DMS 273 treated with DMSO at 0.1 percent for 48 hours (cell line): ENCODE data around the gene ACAN.

Experiments used
- DNase-seq: peaks from one replicate; lab custom pipeline; 2025; lab: John Stamatoyannopoulos, UW

ACAN gene

DNA sequence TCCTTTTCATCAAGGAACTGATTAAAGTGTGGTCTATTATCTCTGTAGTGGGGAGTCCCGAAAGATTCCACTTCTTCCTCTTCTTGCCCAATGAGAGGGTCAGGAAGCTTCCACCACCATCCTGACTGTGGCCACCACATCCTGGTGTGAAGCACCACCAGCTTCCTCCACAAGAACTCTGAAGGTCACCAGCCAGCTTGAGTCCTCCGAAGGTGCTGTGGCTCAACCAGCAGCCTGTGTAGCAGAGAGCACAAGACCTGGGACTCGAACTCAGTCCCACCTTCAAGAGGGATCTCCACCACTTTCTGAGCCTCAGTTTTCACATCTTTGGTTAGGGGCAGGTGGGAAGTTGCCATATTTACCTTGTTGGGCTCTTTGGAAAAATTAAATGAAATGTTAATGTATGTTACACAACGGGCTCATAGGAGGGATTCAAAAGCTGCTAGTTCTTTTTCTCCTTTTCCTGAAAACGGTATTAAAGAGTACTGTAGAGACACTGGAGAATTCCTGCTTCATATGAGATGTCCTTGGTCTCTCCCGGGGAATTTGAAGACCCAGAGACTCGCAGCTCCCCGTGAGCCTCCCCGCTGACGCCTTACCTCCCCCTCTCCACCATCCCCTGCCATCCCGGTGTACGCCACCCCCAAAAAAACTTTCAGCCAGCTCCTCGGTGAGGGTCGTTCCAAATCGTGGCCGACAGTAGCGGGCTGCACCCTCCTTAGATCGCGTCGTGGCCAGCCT is 816 bp upstream of the ACAN start:
- DNase-seq = no peak

DNA sequence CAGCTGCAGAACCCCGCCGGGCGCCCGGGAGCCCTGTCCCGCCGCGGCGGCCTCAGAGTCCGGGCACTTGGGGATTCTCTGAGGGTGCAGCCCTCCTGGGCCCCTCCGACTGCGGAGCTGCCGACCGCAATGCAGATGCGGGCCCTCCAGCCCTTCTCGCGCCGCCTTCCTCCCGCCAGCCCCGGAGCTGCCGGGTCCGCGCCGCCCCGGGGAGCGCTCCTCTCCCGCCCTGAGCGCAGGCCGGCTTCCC is 320 bp upstream of the ACAN start:
- no peak for DNase-seq

DNA sequence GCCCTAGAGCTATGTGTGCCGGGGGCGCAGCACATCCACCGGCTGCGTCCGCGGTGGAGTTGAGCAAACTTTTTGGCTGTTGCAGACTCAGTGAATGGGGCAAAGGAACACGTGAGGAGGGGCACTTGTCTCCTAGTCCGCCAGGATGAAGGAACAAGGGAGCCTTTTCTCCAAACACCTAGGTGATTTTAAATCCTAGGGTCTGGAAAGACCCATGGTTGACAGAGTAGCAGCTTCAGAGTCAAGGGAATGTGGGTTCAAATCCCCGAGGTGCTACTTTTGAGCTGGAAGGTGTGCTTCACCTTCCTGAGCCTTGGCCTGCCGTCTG is 648 bp downstream of the ACAN start:
- no peak for DNase-seq

DNA sequence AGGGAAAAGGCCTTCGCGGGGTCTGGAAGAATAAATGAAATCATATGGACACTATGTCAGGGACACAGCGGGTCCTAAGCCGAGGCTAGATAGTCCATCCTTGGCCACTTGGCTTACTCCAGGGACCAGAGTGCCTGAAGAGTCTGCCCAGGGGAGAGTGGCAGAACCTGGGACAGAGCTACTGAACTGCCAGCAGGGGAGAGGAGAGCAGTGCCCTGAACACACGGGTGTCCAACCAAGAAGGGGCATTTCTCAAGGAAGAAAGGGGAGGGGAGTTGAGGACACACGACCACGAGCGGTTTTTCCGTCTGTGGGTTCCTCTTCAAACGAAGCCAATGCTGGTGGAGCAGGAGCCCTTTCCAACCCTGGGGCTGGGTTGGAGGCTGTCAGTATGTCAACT is 1.0 kb downstream of the ACAN start:
- DNase-seq = no peak

DNA sequence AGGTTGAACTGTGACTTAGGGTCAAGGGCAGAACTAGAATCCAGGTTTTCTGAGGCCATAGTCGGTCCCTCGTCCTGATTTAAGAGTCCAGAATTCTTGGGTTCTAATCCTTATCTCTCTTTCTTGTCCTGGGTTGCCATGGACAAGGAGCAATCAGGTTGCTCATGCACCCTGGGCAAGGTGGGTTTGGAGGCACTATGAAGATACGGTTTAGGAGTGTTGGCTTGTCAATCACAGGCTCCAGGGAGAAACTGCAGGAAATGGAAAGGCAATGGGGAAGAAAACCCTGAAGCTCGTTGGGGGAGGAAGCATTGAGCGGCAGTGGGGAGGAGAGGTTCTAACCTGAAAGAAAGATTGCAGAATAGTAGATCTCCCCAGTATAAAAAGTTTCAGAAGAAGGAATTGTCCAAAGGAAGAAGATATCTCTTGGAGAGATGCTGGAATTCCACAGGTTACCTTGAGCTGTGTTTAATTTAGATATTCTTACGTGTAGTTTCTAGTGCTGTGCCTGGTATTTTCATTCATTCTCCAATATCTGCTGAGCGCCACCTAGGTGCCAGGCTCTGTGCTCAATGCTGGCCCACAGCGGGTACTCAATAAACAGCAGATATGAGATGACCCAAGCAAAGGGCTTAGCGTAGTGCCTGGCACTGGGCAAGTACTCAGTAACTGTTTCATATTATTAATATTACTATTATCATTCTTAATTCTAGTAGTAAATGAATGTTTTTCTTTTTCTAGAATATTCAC is 2.0 kb downstream of the ACAN start:
- DNase-seq = no peak

DNA sequence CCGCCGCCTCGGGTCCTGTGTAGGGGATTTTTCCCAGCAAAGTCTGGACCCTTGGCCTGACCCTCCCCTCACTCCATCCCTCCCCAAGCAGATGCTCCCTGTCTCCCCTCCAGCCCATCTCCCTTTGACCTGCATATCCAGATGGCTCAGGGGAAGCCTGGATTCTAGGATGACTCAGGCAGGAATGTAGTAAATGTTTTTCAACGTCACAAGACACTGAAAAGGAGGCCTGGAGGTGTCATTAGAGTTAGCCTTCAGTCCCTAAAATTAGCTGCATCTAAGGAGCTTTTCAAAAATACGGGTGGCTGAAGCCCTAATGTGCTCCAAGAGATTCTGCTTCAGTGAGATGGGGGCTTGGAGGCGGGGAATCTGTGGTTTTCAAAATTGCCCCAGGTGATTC is 7.2 kb downstream of the ACAN start:
- no peak for DNase-seq

DNA sequence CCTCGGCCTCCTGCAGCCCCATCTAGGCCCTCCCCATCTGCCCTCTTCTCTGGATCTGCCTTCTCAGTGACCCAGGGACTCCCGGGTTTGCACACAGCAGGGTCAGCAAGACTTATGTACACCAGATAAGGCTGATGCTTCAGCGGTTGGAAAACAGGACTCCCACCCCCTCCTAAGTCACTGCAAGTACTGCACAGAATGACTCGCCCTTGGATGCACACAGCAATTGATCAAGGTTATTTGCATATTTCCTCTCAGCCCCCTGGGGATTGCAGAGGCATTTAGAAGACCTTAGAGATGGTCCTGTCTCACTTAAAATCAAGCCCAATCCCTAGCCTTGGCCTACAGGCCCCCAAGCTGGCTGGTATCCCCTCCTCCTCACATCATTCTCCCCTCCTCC is 8.9 kb downstream of the ACAN start:
- no peak for DNase-seq

DNA sequence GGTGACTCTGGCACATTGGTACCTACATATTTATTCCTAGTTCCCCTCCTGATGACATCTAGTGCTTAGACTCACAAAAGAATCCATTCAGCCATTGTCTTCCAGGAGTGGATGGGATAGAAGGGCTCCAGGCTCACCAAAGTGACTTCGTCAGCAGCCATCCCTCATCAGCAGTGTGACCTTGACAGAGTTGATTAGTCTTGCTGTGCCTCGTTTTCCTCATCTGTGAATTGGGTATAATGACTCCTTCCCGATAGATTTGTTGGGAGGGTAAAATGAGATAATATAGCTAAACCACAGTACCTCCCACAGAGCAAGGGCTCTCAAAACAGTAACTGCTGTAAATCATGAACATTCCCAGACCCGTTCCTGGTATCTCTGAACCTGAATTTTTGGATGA is 10.7 kb downstream of the ACAN start:
- DNase-seq = no peak

DNA sequence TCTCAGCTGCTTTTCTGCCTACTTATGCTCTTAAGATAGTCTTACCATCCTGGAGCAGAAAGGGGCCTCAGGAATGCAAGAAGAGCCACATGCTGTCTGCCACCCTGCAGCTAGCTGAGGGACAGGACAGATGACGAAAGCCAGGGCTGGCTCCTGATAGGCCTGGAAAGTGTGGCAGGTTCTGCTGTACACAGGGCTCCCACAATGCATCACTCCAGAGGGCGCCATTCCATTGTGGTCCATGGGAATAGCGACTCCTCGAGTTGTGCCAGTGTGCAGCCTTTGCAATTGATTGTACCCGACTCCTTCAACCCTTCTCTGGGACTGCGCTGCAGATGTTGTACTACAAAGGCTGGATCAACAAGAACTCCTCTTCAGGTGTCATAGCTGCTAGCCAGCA is 11.2 kb downstream of the ACAN start:
- DNase-seq = no peak

DNA sequence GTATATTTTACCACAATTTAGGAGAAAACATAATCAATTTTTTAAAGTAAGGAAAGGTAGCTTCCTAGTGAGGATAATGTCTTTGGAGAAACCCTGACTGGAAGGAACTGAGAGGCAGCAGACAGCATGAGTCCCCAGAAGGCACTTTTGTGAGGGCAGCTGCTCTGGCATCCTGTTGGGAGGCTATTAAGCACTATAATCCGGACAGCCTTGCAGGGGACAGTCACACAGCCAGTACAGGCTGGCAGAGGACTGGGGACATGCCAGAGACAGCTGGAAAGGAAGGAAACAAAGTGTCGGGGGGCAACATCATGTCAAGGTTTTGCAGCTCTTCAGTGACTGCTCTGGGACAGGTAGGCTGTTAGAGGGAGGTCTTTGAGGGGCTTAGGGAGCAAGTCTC is 15.7 kb downstream of the ACAN start:
- no peak for DNase-seq

DNA sequence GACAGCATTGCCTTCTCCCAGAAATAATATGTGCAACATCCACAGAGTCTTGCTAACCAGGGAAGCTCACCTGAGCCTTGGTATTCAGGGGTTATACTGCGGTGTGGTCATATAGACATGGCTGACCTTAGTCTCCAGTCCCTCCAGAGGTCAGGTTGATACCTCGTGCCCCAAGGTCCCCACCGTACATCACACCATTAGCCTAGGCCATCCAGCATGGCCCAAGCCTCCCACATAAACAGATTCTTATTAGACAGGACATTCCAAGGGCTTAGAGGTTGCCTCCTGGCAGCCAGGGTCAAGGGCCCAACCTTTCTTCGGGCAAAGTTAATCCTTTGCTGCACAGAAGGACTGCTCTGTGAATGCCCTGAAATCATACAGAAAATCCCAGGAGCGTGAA is 18.8 kb downstream of the ACAN start:
- DNase-seq = no peak

DNA sequence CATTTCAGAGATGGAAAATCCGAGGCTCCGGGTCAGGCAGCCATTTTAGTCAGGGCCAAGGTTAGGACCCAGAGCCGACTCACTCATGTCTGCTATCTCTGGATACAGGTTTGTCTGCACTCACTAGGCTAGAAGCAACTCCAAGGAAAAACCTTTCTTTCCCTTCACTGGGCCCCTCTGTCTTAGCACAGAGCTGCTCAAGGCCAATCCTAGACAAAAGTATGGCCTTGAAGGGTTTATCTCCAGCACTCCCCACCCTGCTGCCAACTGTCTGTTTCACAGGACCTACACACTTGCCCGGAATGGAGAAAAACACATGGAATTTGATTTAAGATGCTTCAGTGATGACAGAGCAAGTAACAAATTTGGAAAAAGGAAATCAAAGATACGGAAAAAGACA is 25.6 kb downstream of the ACAN start:
- DNase-seq = no peak

DNA sequence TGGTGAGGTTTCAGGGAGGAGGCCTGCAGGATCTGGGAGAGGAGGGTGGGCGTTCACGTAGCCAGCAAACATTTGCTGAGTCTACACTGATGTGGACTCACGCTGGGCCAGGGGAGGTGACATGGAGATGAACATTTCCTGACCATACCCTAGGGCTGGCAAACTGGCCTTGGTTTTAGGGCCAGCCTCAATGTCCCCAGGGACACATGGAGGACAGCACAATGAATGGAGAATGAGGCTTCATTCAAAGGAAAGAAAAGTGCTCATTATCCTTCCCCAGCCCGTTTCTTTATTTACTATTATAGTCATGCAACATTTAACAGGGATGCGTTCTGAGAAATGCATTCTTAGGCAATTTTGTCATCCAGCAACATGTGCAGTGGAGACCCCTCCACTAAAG is 26.8 kb downstream of the ACAN start:
- no peak for DNase-seq

DNA sequence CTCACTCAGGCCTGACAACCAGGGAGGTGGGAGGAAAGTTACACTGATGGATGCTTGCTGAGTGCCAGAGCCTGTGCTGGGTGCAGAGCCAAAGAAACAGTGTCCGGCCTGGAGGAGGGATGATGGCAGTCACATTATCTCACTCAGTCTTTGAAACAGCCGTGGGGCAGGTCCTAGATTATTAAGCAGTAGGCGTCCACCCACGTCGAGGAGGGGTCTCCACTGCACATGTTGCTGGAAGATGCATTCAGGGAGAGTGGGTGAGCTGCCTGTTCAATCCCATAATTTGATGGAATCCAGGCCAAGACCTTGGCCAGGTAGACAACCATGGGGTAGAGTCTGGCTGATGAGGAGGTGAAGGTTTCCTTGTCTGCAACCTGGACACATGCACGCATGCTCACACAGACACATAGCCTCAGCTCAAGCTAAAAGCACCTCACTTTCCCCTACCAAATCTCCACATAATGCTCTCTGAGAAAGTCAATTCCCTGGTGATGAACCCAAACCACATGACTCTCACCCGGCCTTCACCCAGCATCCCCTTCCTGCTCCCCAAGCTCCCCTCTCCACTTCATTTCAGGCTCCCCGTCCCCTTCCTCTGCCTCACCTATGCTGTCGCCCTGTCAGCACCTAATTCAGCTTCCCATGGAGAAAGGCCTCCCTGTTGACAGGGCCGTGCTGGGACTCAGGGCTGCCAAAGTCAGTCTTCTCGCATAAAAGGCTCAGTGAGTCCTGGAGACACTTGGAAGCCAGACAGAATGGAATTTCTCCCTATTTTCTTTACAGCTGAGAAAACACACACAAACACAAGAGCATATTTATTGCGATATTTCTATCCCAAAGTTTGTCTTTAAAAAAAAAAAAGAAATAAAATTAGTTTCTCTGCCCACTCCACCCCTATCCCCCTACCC is 29.8 kb downstream of the ACAN start:
- no peak for DNase-seq

DNA sequence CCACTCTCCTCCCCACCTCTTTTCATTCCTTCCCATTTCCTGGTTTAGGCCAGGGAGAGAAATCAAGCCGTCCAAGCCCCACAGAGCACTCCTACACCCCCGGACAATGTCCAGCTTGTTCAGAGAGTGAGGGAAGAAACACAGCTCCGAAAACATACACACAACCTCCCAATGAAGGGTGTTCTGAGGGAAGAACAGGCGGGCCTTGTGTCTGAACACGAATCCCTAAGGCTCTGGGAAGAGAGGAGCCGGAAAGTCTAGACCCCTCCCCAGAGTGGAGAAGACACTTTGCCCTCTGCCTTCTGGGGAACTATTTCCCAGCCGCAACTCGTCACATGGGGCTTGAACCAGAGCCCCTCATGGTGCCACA is 30.5 kb downstream of the ACAN start:
- DNase-seq = no peak

DNA sequence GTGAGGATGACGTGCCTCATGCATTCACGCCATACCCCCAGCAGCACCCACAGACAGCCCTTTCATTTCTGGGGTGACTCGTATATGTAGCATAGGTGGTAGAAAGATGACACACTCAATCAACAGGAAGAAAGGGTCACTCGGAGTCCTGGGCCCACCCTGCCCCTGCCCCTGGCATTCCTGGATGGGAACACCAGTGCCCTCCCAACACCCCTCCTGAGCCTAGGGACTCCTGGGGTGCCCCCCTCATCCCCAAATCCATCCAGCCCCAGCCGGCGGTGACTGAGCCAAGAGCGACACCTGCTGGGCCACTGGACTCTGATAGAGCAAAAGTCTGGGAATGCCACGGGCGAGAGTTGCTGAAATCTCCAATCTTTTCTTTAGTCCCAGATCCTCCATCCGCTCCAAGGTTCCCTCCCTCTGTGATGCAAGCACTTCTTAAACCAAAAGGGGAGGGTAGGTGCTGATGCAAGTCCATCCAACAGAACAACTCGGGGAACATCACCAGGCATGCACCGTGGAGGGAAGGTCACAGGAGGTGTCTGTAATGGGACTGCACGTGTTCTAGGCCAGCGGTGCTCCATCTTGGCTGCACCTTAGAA is 31.1 kb downstream of the ACAN start:
- DNase-seq = no peak

DNA sequence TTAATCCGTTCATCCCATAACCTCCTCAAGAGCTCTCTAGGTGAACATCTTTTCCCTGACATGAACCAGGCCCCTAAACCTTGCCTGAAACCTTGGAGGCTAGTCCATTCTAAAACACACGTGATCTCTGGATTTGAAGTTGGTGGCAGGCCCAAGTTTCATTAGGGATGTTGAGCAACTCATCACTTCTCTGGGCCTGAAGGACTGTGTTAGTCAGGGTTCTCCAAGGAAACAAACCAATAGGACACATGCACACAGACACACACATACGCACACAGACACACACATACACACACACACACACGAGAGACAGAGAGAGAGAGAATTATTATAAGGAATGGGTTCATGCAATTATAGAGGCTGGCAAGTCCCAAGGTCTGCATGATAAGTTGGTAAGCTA is 31.9 kb downstream of the ACAN start:
- DNase-seq = no peak

DNA sequence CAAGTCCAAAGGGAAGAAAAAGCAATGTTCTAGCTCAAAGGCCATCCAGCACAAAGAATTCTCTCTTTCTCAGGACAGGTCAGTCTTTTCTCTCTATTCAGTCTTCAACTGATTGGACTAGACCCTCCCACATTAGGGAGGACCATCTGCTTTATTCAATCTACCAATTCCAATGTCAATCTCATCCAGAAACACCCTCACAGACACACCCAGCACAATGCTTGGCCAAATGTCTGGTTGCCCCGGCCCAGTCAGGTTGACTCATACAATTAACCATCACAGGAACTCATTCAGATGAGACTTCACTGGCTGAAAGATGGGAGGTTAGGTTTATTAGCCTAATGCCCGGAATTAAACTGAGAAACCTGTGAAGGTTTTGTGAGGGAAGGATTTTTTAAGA is 32.4 kb downstream of the ACAN start:
- no peak for DNase-seq

DNA sequence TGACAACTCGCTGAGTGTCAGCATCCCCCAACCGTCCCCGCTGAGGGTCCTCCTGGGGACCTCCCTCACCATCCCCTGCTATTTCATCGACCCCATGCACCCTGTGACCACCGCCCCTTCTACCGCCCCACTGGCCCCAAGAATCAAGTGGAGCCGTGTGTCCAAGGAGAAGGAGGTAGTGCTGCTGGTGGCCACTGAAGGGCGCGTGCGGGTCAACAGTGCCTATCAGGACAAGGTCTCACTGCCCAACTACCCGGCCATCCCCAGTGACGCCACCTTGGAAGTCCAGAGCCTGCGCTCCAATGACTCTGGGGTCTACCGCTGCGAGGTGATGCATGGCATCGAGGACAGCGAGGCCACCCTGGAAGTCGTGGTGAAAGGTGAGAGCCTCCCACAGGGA is 35.4 kb downstream of the ACAN start:
- DNase-seq = no peak

DNA sequence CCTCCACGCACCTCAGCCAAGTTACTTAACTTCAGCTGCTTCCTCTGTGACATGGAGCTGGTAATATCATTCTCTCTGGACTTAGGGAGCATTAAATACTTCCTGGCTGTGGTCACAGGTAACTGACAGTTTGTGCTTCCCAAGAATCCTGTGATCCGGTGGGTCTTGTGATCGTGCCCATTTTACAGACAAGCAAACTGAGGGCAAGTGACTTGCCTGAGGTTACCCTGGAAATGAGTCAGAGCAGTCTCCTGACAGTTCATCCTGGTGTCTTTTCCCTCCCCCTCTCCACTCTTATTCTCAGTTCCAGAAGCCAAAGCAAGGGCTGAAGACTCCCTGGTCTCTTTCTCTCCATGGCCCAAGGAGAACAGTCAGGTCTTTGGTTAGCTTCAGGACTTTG is 35.9 kb downstream of the ACAN start:
- DNase-seq = no peak

DNA sequence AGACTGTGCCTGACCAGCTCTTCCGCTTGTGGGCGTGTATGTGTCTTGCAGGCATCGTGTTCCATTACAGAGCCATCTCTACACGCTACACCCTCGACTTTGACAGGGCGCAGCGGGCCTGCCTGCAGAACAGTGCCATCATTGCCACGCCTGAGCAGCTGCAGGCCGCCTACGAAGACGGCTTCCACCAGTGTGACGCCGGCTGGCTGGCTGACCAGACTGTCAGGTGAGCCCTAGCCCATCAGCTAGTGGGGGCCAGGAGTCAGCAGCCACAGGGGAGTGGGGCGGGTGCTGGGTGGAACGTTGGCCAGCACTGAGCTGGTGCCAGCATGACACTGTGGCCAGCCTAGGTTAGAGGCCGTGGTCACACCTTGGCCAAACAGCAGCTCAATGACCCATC is 36.7 kb downstream of the ACAN start:
- no peak for DNase-seq

DNA sequence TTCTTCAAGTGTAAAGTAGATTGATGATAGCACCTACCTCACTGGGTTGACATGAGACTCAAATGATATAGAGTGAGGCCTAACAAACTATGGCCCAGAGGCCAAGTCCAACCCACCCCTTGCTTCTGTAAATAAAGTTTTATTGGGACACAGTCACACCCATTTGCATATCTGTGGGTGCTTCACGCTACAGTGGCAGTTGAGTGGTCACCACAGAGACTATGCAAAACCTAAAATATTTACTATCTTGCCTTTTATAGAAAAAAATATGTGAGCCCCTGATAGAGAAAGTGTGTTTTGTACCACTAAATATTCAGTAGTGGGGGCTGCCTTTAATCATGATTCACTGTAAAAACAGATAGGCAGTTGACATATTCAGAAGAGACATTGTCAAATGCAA is 38.0 kb downstream of the ACAN start:
- no peak for DNase-seq

DNA sequence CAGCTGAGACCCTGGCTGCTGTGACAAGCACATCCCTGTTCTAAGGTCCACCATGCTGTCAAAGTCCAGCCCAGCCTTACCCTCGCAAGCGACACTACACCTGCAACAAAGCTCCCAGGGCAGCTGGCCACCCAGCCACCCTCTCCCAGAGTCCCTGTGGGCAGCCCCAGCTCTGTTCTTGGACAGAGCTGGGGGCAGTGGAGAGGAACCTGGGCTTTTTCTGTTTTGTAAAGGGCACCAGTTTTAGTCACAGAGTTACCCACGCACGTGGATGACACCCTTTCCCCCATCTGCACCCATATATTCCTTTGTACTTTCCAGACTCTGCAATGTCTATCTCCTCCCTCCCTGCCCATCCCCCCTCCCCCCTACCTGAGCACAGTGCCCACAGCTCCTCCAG is 38.9 kb downstream of the ACAN start:
- DNase-seq = no peak
